WI38 (cell line): ENCODE data around the gene EZH2.

Experiments used
- H3K4me3 ChIP-seq: 2 replicates; pipeline ENCODE4 v1.5.1; 2011; ENCODE audit warnings: low read depth, mild to moderate bottlenecking, control low read depth, low read length
- TF ChIP-seq, protein P1 (sequence below): IDR thresholded peaks from 2 replicates; pipeline ENCODE4 v1.5.1; 2012; ENCODE audit warnings: low read depth, mild to moderate bottlenecking, control low read depth, low read length

Gene EZH2

DNA sequence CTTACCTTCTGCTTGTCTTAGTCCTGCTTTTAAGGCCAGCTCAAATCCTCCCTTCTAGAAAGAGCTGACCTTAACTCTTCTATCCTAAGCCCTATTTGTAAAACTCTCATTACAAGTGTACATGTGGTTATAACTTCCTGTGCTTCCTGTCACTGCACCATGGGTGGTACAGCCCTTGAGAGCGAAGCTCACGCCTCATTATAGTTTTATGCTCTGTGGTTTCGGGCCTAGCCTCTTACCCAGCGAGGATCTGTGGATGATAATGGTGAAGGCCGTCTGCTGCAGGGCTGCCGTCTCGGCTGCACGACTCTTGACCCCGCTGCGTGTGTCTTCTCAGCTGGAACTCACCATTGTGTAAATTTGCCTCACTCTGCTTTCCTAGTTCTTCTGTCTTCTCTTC is 110.8 kb downstream of the EZH2 start:
- TF ChIP-seq, protein P1, sequence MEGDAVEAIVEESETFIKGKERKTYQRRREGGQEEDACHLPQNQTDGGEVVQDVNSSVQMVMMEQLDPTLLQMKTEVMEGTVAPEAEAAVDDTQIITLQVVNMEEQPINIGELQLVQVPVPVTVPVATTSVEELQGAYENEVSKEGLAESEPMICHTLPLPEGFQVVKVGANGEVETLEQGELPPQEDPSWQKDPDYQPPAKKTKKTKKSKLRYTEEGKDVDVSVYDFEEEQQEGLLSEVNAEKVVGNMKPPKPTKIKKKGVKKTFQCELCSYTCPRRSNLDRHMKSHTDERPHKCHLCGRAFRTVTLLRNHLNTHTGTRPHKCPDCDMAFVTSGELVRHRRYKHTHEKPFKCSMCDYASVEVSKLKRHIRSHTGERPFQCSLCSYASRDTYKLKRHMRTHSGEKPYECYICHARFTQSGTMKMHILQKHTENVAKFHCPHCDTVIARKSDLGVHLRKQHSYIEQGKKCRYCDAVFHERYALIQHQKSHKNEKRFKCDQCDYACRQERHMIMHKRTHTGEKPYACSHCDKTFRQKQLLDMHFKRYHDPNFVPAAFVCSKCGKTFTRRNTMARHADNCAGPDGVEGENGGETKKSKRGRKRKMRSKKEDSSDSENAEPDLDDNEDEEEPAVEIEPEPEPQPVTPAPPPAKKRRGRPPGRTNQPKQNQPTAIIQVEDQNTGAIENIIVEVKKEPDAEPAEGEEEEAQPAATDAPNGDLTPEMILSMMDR, result no peak
- H3K4me3 ChIP-seq, result no peak overlapping the region

DNA sequence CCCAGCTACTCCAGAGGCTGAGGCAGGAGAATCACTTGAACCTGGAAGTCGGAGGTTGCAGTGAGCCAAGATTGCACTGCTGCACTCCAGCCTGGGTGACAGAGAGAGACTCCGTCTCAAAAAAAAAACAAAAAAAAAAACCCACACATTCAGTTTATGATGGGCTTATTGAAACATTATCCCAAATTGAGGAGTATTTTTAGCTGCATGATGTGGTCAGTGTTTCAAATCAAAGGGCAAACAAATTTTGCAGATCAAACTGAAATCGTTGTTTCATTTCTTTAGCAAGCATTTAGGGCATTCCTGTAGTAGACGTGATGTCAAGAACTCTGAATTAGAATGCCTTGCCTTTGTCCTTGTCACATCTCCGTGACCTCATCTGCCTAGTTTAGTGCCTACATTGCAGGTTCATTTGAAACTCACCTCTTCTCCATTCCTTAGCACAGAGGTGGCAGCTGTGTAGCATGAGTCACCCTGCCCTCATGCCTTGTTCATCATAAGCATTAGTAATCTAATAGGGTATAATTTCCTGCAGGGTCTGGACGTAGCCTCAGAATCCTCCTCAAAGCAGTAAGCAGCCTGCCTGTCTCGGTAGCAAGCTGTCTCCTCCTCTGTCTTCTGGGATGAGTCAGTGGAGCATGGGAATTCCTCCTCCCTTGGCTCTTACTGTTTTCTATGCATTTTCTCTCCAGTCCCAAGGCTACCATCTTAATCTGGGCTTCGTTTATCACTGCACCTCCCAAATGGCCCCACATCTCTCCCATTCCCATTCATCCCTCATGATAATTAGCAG is 111.6 kb downstream of the EZH2 start:
- TF ChIP-seq, protein P1, result no peak
- H3K4me3 ChIP-seq, result no peak overlapping the region

DNA sequence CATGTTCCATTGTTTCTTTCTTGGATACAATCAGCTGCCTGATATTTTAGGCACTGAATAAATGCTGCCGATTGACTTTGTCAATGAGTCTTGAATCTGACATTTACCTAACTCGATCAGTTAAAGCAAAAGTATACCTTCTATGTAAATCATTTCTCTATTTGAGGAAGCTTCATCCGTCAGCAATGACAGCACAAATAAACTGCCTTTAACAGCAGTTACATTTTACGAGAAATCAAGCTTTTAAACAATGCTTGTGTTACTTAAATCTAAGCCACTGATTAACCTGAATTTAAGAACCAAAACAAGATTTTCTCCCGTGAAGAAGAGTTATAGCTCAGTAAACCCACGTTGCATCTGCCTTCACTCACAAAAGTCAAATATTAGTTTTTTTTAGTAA is 114.1 kb downstream of the EZH2 start:
- no peak overlapping the region for H3K4me3 ChIP-seq
- TF ChIP-seq, protein P1, result no peak

DNA sequence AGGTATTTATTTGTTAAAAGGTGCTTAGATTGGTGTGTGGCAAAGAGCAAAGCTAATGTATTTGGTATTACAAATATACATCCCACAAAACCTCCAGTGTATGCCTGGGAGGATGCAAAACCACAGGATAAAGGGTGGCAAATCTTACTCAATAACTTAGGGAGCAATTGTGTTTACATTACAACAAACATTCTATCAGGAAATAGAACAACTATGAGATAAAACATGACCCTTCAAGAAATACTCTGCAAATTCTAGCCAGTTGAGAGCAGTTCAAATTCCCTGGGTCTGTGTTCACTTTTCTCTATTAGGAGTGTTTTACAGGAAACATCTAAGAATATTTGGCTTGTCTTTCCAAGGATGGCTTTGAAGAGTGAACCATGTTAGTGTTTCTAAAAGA is 120.5 kb downstream of the EZH2 start:
- TF ChIP-seq, protein P1, result no peak
- H3K4me3 ChIP-seq, result no peak overlapping the region

DNA sequence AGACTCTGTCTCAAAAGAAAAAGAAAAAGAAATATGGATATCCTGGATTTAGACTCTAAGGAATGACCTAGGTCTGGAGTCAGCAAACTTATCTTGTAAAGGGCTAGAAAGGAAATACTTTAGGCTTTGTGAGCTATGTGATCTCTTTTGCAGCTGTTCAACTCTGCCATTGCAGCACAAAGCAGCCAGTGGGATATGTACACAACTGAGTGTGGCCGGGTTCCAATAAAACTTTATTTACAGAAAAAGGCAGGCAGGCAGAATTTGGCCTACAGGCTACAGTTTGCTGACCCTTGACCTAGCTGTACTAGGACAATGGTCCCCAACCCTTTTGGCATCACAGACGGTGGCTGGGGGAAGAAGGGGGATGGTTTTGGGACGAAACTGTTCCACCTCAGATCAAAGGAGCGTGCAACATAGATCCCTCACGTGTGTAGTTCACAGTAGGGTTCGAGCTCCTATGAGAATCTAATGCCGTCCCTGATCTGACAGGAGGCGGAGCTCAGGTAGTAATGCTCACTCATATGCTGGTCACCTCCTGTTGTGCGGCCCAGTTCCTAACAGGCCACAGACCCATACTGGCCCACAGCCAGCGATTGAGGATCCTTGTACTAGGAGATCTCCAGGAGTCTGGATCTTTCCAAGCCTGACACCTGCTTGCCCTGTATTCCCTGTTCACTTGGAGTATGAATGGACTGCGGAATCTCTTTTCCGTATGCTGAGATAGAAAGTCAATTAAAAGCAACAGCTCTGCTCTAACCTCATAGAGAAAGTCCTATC is 122.4 kb downstream of the EZH2 start:
- TF ChIP-seq, protein P1, result no peak
- H3K4me3 ChIP-seq, result no peak overlapping the region
